Right ventricle myocardium superior (tissue), 1 donor: ENCODE results near the gene WDR81. TPM values are rescaled to one million over a fixed set of nuclear protein-coding genes. Genes with fewer than 3 reads are reported as not detected.
A peak's percentile ranks its signal among the peaks of the same experiment; 100 is the strongest.
"Not testable (repeated sequence)": the region's sequence is repeated elsewhere in the genome, so short reads cannot be mapped to it uniquely, and the experiment has no call there.

Source experiments
- ATAC-seq: fragments of 200-7000 bp; cut with Tn5 transposase; one replicate; pipeline ENCODE4 v1.9.1; 2020; ENCODE audit warnings: mild to moderate bottlenecking; ENCODE audit not compliant: poor library complexity
- DNase-seq: peaks from one replicate; pipeline ENCODE4 v3.0.0-alpha.2; 2020
- intact Hi-C: fragments of 100-400 bp; cut with DNase I; formaldehyde crosslinking; loops from one replicate; pipeline ENCODE4 v1.11.2; 2022
- total RNA-seq: library from RNA; stranded (reverse); fragmentation: NEBNext Ultra II Directional; extraction: Animal tissue kit (Norgen Biotek cat#: 25700); gene quantifications from one replicate; pipeline ENCODE4 v1.2.1, GENCODE V29; 2021
- donor health status: DM: no; HTN: yes; CAD: no; lungs with severe emphysema.

Gene WDR81
- total RNA-seq, 1 donor from 2014 or later: 8.5 TPM

DNA sequence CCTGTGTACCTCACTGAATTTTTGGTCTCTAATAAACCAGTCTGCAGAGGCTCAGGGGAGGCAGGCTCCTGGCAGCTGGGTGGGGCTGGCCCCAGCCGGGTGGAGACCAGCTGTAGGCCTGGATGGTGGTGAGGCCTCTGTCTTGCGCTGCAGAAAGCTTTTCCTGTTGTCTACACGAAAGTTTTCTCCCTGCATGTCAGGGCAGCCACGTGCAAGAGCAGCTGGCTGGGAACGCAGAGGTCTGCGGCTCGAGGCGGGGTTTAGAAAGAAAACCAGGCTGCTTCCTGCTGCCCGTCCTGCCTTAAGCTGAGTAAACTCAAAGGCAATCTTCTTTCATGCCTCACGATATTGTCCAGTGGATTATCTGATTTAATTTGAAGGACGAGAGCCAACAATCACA lies 39.8 kb downstream of the WDR81 start:
- intact Hi-C loops: no loop called here

DNA sequence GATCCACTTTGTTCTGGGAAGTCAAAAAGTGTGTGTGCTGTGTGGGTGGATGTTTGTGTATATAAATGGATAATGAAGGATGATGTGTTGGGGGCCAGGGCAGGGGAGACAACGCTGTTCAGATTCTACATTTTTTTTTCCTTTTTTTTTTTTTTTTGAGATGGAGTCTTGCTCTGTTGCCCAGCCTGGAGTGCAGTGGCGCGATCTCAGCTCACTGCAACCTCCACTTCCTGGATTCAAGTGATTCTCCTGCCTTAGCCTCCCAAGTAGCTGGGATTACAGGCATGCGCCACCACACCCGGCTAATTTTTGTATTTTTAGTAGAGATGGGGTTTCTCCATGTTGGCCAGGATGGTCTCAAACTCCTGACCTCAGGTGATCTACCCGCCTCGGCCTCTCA lies 40.2 kb downstream of the WDR81 start:
- ATAC-seq, DNase-seq, intact Hi-C loops: not testable (repeated sequence)

More for the DNA sequence above, 39.8 kb downstream of the WDR81 start:
- DNase-seq (peak; percentile 87), ATAC-seq (peak; percentile 71)

DNA sequence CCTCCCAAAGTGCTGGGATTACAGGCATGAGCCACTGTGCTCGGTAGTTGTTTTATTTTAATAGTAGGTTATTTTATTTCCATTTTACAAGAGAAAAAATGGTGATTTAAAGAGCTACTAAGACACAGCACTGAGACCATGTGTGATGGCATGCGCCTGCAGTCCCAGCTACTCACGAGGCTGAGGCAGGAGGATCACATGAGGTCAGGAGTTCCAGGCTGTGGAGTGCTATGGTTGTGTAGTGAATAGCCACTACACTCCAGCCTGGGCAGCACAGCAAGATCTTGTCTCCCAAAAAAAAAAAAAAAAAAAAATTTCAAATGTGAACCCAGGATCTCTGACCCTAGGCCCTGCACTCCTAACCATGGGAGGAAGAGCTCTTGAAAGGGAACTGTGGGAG lies 41.1 kb downstream of the WDR81 start:
- intact Hi-C loops: no loop called here
- no peak for DNase-seq
- no peak for ATAC-seq

DNA sequence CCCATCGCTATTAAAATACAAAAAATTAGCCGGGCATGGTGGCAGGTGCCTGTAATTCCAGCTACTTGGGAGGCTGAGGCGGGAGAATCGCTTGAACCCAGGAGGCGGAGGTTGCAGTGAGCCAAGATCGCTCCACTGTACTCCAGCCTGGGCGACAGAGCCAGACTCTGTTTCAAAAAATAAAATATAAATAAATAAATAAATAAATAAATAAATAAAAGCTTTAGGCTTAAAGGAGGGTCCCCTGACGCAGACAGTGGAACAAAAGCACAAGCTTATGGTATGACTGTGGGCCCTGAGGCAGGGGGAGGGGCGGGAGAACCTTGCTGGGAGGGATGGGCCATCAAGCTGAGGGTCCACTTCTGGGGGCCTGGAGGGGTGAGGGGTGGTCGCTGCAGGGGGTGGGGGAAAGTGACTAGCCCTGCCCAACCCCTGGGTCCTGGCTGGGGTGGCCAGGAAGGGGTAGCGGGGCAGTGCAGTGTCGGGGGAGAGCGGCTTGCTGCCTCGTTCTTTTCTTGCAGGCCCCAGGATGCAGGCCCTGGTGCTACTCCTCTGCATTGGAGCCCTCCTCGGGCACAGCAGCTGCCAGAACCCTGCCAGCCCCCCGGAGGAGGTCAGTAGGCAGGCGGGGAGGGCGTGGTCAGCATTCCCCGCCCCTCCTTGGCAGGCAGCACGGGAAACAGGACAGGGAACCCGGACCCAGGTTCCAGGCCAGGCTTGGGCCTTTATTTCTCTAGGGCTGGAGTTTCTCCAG lies 42.1 kb downstream of the WDR81 start:
- intact Hi-C loops: no loop called here
- peak; percentile 75 for DNase-seq

DNA sequence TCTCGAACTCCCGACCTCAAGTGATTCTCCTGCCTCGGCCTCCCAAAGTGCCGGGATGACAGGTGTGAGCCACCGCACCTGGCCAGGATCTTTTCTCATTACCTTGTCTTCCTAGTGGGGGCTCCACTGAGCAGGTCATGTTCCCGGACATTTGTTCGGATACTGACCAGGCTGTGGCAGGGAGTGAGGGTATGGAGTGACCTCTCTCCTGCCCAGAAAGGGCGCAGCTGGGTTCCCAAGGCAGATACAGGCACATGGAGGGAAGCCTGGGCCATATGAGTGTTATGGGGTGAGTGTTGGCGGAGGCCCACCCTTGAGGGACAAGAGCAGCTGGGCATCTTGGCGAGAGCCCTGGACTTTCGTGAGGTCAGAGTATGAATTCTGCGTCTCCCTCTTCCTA lies 42.9 kb downstream of the WDR81 start:
- no peak for DNase-seq
- no peak for ATAC-seq
- intact Hi-C loops: no loop called here

More for the DNA sequence above, 42.1 kb downstream of the WDR81 start:
- no peak for ATAC-seq

DNA sequence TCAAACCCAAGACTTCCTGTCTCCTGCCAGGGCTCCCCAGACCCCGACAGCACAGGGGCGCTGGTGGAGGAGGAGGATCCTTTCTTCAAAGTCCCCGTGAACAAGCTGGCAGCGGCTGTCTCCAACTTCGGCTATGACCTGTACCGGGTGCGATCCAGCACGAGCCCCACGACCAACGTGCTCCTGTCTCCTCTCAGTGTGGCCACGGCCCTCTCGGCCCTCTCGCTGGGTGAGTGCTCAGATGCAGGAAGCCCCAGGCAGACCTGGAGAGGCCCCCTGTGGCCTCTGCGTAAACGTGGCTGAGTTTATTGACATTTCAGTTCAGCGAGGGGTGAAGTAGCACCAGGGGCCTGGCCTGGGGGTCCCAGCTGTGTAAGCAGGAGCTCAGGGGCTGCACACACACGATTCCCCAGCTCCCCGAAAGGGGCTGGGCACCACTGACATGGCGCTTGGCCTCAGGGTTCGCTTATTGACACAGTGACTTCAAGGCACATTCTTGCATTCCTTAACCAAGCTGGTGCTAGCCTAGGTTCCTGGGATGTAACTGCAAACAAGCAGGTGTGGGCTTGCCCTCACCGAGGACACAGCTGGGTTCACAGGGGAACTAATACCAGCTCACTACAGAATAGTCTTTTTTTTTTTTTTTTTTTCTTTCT lies 45.4 kb downstream of the WDR81 start:
- ATAC-seq: no peak
- no peak for DNase-seq
- intact Hi-C loops: no loop called here

DNA sequence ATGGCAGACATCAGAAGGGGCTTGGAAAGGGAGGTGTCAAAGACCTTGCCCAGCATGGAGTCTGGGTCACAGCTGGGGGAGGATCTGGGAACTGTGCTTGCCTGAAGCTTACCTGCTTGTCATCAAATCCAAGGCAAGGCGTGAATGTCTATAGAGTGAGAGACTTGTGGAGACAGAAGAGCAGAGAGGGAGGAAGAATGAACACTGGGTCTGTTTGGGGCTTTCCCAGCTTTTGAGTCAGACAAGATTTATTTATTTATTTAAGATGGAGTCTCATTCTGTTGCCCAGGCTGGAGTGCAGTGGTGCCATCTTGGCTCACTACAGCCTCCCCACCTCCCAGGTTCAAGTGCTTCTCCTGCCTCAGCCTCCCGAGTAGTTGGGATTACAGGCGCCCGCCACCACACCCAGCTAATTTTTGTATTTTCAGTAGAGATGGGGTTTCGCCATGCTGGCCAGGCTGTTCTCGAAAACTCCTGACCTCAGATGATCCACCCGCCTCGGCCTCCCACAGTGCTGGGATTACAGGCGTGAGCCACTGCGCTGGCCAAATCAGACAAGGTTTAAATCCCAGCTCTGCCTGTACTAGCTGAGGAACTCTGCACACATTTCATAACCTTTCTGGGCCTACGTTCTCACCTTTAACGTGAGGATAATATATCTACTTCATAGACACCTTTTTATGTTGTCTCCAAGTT lies 48.6 kb downstream of the WDR81 start:
- intact Hi-C loops: not testable (repeated sequence)
- DNase-seq (peak; percentile 71), ATAC-seq (peak; percentile 61)

DNA sequence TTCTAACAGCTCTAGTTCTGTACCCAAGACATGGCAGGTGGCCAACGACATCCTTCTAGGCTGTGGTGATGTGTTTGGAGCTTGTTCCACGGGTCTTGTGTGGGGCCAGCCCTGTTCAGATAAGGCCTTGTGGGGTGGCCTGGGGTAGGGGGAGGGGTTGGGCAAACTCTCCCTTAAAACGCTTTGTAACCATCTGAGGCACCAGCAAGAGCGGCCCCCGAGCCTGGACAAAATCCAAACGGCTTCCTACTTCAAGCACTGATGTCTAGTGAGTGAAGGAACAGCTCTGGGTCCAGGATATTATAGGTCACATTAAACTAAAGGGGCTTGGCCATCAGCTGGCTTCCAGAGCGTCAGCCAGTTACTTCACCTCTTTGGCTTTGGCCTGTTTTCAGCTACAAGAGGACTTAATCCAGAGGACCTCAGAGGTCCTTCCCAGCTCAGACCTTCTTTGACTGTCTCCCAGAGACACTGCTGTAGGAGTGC lies 49.2 kb downstream of the WDR81 start:
- ATAC-seq: peak; percentile 40
- peak; percentile 64 for DNase-seq
- intact Hi-C loops: no loop called here

DNA sequence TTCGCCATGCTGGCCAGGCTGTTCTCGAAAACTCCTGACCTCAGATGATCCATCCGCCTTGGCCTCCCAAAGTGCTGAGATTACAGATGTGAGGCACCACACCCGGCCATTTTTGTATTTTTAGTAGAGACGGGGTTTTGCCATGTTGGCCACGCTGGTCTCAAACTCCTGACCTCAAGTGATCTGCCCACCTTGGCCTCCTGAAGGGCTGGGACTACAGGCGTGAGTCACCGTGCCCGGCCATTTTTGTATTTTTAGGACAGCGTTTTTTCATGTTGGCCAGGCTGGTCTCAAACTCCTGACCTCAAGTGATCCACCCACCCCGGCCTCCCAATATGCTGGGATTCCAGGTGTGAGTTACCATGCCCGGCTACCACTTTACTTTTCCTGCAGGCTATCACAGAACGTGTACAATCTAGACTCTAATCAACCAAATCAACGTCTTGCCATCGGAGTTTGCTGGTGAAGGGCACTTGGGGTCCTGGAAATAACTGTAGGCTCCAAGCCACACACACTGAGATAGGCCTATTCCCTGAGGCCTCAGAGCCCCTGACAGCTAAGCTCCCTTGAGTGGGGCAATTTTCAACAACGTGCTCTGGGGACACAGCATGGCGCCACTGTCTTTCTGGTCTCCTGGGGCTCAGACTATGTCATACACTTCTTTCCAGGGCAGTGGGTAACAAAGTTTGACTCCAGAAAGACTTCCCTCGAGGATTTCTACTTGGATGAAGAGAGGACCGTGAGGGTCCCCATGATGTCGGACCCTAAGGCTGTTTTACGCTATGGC lies 50.1 kb downstream of the WDR81 start:
- DNase-seq: no peak
- no peak for ATAC-seq

DNA sequence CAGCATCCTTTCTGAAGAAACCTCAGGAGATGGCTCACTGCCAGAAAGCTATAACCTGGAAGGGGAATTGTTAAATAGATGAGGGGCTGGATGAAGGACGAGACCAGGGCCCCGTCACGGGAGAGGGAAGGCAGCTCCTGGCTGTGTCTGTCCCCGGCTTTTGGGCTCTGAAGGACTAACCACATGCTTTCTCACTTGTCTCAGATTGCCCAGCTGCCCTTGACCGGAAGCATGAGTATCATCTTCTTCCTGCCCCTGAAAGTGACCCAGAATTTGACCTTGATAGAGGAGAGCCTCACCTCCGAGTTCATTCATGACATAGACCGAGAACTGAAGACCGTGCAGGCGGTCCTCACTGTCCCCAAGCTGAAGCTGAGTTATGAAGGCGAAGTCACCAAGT lies 51.8 kb downstream of the WDR81 start:
- intact Hi-C loops: no loop called here
- ATAC-seq (no peak), DNase-seq (peak; percentile 26)

More for the DNA sequence above, 50.1 kb downstream of the WDR81 start:
- intact Hi-C loops: no loop called here

DNA sequence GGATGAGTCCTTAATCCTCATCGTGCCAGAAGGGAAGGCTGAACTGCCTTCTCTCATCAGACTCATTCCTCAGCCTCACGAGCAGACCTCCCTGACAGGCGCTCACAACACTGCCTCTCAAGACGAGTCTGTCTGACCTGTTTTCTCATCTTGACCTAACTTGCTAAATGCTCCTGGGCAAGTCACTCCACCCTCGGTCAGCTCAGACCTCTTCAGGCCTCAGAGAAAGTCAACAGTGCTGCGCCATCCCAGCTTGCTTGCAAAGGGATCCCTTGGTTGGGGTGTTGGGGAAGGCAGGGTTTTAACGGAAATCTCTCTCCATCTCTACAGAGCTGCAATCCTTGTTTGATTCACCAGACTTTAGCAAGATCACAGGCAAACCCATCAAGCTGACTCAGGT lies 52.4 kb downstream of the WDR81 start:
- intact Hi-C loops: no loop called here
- no peak for DNase-seq

DNA sequence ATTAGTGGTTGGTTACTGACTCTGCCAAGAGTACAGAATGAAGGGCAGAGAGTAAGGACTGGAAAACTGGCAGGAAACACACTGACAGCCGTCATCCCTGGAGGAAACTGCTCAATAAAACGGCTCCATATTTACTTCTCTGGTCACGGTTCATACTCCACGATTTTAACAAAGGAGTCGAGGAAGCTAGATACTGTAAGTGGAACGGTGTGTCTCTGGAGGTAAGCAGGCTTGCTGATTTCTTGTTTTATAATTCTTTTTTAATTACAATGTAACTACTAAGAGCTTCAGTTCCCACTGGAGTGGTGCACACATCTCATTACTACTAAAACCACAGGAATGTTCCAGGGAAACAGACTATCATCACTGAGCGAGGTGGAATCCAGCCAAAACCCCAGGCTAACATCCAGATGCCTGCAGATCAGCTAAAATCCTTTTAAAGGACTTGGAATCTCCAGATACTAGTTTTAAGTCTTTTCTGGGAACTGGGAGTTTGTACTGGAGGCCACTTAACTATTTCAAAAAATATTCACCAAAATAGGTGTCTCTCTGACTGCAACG lies 55.1 kb downstream of the WDR81 start:
- ATAC-seq (peak; percentile 38), DNase-seq (peak; percentile 82)
- intact Hi-C loops: loop anchor here (5.0 kb wide), 1 partner anchor 52 kb away; no protein-coding TSS in a partner anchor

More for the DNA sequence above, 52.4 kb downstream of the WDR81 start:
- no peak for ATAC-seq

DNA sequence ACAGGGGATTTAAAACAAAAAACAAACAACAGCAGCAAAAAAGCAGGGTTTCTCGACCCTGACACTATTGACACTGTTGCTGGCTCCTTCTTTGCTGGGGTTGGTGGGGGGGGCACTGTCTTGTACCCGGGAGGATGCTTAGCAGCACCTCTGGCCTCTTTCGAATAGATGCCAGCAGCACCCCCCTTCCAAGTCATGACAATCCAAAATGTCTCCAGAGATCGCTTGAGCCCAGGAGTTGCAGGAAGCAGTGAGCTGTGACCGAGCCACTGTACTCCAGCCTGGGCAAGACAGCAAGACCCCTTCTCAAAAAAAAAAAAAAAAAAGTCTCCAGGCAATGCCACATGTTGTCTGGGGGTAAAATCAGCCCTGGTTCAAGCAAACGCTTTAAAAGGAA lies 57.7 kb downstream of the WDR81 start:
- DNase-seq (no peak), ATAC-seq (no peak)
- intact Hi-C loops: loop anchor here (5.0 kb wide), 1 partner anchor 55 kb away; no protein-coding TSS in a partner anchor

DNA sequence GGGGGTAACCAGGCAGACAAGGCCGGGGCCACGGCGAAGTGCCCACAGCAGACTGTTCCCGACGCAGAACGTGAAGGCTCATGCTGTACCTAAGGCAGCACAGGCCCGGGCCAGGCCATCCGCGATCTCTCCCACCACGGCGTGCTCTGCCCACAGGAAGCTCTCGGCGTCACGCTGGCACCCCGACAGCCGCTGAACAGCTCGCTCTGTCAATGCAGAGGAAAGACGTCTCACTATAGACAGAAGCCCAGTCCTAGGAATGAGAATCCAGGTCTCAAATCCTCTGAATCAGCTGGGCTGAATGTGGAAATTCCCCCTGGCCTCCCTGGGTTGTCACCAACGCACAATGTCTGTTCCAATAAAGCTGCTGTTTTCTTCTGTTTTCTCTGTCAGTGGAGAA lies 58.8 kb downstream of the WDR81 start:
- peak; percentile 1 for ATAC-seq
- peak; percentile 69 for DNase-seq
- intact Hi-C loops: loop anchor here (5.0 kb wide), 1 partner anchor 56 kb away; no protein-coding TSS in a partner anchor

DNA sequence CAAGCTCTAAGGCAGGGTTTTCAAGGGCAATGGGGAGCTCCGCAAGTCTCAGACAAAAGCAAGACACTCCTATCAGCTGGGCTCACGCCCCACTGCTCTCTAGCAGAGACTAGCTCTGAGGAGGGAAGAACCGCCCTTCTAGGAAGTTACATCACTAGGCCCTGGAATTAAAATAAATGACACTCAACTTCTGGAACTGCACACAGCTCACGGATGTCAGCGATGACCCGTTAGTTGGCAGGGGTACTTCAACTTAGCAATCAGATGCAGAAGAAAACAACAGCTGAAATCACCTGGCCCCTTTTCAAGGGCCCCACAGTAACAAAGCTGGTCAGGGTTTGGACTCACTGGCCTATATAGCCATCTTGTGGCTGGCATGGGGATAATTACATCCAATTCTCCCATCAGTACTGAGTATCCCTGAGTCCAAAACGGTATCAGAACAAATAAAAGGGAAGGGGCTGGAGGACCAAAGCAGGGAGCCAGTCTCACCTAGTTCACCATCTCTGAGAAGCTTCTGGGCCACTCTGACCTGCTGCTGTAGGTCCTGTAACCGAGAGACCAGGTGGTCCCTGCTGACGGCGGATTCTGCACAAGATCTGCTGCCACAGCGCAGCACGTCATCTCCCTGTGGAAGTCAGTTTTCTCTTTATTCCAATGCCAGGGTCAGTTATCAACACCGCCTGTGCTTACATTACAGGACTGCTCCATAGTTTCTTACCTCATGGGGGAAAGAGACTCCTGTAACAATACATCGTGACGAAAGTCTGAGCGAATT lies 59.5 kb downstream of the WDR81 start:
- peak; percentile 69 for ATAC-seq
- DNase-seq: peak; percentile 86
- intact Hi-C loops: loop anchor here (5.0 kb wide), 1 partner anchor 57 kb away; no protein-coding TSS in a partner anchor

DNA sequence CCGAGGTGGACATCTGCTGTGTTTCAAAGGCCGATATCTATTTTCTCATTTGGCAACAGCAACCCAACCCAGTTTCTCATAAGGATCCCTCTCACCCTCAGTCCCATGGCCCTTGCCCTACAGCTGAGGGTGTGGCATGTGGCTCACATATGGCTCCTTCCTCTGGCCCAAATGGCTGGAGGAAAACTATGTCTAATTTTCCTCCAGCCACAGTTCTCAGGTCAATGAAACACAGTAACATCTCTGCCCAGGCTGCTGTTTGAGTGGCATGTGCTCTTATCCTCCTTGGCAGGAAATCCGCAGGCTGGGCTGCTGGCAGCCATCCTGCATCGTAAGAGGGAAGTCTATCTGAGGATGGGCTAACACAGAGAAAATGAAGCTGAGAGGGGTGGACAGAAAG lies 61.4 kb downstream of the WDR81 start:
- DNase-seq (peak; percentile 77), ATAC-seq (peak; percentile 34)
- intact Hi-C loops: no loop called here

DNA sequence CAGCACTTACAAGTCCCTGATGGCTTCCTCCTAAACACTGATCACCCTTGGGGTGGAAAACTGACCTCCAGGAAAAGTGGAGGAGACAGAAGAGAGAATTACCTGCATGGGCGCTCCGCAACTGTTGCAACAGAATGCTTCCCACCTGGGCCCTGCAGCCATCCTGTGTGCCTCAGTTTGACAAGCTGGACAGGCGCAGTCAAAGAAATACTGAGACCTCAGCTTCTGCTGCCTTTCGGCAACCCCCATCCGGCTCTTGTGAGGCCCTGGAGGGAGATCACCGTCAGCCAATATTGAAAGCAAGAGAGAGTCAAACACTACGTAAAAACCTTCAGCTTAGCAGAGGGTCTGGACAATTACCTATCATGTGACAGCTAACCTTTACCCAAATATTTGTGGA lies 62.2 kb downstream of the WDR81 start:
- intact Hi-C loops: no loop called here
- no peak for DNase-seq
- ATAC-seq: no peak
